Measurements from ENCODE around the gene FAM171A1. TPM values are rescaled to one million over a fixed set of nuclear protein-coding genes. Genes with fewer than 3 reads are reported as not detected.

Gene FAM171A1
- polyA plus RNA-seq, 1 of the 3 experiments (the other 2 are of a cell fraction), result 26.3 TPM

DNA sequence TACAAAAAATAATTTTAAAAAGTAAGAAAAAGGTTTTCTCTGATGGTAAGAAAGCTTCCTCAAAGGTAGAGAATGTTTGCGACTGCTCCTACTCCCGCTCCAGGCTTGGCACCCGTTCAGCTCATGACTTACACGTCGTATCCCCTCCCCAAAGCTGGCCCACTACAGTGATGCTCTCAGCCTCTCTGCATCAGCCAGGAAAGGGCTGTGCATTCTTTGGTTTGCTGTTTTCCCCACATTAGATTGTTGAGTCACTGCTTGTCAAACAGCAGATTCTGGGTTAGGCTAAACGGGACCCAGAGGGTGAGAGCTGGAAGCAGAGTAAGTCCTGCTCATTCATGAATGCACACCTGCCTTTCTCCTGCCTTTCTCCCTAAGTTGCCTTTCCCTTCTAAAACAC lies 147.9 kb downstream of the FAM171A1 start (continued):
- TF ChIP-seq USF2 (IDR thresholded peaks at IDR 0.05; ENCODE audit: borderline replicate concordance, low read depth, low read length) (no peak), MXI1 (IDR thresholded peaks at IDR 0.05; ENCODE audit: low read depth, low read length) (no peak)

DNA sequence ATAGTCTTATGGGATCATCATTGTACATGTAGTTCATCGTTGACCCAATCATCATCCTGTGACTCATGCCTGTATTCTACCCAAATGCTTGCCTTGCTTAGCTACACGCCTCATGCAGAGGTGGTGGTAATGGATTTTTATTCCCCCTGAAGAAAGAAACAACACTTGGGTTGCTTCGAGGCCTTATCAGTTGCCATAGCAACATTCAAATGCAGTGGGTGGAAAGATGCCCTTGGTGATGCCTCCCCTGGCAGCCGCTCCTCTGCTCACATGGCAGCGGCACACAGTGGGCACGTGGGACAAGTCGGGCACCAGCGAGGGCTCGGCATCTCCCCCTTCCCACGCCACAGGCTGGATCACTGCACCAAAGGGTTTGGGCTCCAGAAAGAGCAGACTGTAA lies 148.6 kb downstream of the FAM171A1 start:
- 84% methylated on average over 7 of the region's 10 CpGs for WGBS (ENCODE audit: low lambda C conversion rate)
- Histone ChIP-seq H3K9me2 (no peaks in the 10 kb centered on the region), H2AFZ (ENCODE audit: low read depth) (no peak overlapping the region), H3K27me3 (ENCODE audit: insufficient read depth) (no peaks in the 10 kb centered on the region), H3K9me3 (no peaks in the 10 kb centered on the region), H4K20me1 (ENCODE audit: insufficient read depth) (no peaks in the 10 kb centered on the region), H3K27ac (ENCODE audit: low read depth in 2 of 2, low read length in 1 of 2) (no peak overlapping the region), H3K4me1 (ENCODE audit: control insufficient read depth in 1 of 2, insufficient read depth in 2 of 2, low read depth in 1 of 2, low read length in 1 of 2) (no peaks in the 10 kb centered on the region; a peak in 1 of 4 replicates), H3K9ac (no peak overlapping the region), H3K79me2 (ENCODE audit: insufficient read depth) (no peaks in the 10 kb centered on the region), H3F3A (replicated peaks; ENCODE audit: insufficient read depth) (no peaks in the 10 kb centered on the region), H3K4me2 (no peak overlapping the region), H3K4me3 (ENCODE audit: low read depth in 2 of 2, low read length in 1 of 2) (no peak overlapping the region), H3K36me3 (replicated peaks in 1 of 2; ENCODE audit: control insufficient read depth in 1 of 2, insufficient read depth in 2 of 2, low read length in 1 of 2) (no peaks in the 10 kb centered on the region)
- ChIA-PET CTCF (interaction anchor here (0.7 to 1.2 kb wide), 2 partner anchors 8 to 12 kb away, joined by 3 to 4 read pairs; no protein-coding TSS in a partner anchor), POLR2A (no interaction called here)
- TF ChIP-seq TCF12 (IDR thresholded peaks at IDR 0.05) (no peak), ZBTB33 (IDR thresholded peaks at IDR 0.05; ENCODE audit: borderline replicate concordance, low read depth) (no peak), SMC3 (IDR thresholded peaks at IDR 0.05; ENCODE audit: low read depth, low read length) (no peak), CHD2 (IDR thresholded peaks at IDR 0.05; ENCODE audit: low read length, partially characterized antibody) (no peak)
- DNase-seq, result no peak

DNA sequence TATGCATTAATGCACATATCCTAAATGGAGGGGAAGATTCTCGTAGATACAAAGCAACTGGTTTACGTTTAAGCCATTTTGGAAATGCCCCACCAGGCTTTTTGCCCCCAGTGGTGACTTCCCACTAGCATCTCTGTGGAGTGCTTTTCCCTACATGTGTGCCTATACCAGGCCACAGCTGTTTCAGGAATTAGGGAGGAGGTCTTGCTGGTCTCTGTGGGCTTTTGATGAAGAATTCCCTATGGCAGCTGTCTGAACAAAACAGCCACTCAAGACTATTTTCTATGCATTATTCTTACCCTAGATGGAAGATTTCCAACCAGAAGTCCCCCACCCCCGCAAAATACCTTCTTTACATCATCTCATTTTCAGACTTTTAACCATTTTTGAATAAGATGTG lies 150.6 kb downstream of the FAM171A1 start:
- Histone ChIP-seq H3K4me1 (ENCODE audit: control insufficient read depth in 1 of 2, insufficient read depth in 2 of 2, low read depth in 1 of 2, low read length in 1 of 2) (no peaks in the 10 kb centered on the region; a peak in 1 of 4 replicates), H3K4me2 (no peak overlapping the region), H3K79me2 (ENCODE audit: insufficient read depth) (no peaks in the 10 kb centered on the region), H3K27me3 (ENCODE audit: insufficient read depth) (no peaks in the 10 kb centered on the region), H3K9me3 (no peaks in the 10 kb centered on the region), H3K9me2 (no peaks in the 10 kb centered on the region), H2AFZ (ENCODE audit: low read depth) (no peak overlapping the region), H3K4me3 (ENCODE audit: low read depth in 2 of 2, low read length in 1 of 2) (no peak overlapping the region), H3F3A (replicated peaks; ENCODE audit: insufficient read depth) (peaks cover 5% of the 10 kb centered on the region), H3K9ac (no peak overlapping the region), H3K27ac (ENCODE audit: low read depth in 2 of 2, low read length in 1 of 2) (no peak overlapping the region), H3K36me3 (replicated peaks in 1 of 2; ENCODE audit: control insufficient read depth in 1 of 2, insufficient read depth in 2 of 2, low read length in 1 of 2) (no peaks in the 10 kb centered on the region), H4K20me1 (ENCODE audit: insufficient read depth) (no peaks in the 10 kb centered on the region)
- WGBS (ENCODE audit: low lambda C conversion rate), result 91% methylated on average over 3 of the region's 3 CpGs
- TF ChIP-seq POLR2AphosphoS5 (IDR thresholded peaks at IDR 0.05; ENCODE audit: low read depth, low read length) (no peak), TAF1 (IDR thresholded peaks at IDR 0.05; ENCODE audit: borderline replicate concordance, low read depth, low read length) (no peak)
- TF ChIP-seq, protein P1, sequence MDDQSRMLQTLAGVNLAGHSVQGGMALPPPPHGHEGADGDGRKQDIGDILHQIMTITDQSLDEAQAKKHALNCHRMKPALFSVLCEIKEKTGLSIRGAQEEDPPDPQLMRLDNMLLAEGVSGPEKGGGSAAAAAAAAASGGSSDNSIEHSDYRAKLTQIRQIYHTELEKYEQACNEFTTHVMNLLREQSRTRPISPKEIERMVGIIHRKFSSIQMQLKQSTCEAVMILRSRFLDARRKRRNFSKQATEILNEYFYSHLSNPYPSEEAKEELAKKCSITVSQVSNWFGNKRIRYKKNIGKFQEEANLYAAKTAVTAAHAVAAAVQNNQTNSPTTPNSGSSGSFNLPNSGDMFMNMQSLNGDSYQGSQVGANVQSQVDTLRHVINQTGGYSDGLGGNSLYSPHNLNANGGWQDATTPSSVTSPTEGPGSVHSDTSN (IDR thresholded peaks at IDR 0.05), result no peak
- ChIA-PET CTCF (interaction anchor here (0.9 to 1.8 kb wide), 4 partner anchors 10 to 18 kb away, joined by 3 to 7 read pairs (median 4); no protein-coding TSS in a partner anchor), POLR2A (no interaction called here)
- no peak for DNase-seq
